ENCODE results near the gene PSRC1.

- TF ChIP-seq CTCF (IDR thresholded peaks at IDR 0.05) (no peak), POLR2A (IDR thresholded peaks at IDR 0.05) (no peak)
These were observed 12.9 kb upstream of the PSRC1 start for GRCh38 chr1:109295712-109296415.
